Measurements from ENCODE around the gene IL18BP. TPM values are rescaled to one million over a fixed set of nuclear protein-coding genes. Genes with fewer than 3 reads are reported as not detected.

Gene IL18BP
- total RNA-seq, 1 donor from 2014 or later: 7.5 TPM

DNA sequence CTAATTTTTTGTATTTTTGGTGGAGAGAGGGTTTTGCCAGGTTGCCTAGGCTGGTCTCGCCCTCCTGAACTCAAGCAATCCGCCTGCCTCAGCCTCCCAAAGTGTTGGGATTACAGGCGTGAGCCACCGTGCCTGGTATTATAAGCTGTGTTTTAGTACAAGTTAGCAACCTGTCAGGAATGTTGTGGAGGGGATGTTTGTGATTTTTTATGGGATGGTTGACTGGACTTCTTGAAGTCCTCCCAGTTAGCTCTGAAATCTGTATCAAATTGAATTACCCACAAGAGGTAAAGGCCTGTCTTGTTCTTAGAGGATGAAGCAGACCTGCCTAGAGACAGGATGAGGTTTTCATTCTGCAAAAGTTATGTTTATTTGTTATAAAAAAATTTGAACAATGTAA, 34.1 kb upstream of the IL18BP start:
- H3F3A ChIP-seq (ENCODE audit: low read depth): no peaks in the 10 kb centered on the region
- no peak for DNase-seq (ENCODE audit: low spot score)
- no peaks in the 10 kb centered on the region for H3K36me3 ChIP-seq
- no peak overlapping the region for H3K4me2 ChIP-seq
- no peaks in the 10 kb centered on the region for H3K4me1 ChIP-seq
- no peak overlapping the region for H3K4me3 ChIP-seq
- peaks cover 2% of the 10 kb centered on the region for H3K27me3 Mint-ChIP-seq (ENCODE audit: insufficient read depth, low read depth)
- no peak overlapping the region for H3K27ac Mint-ChIP-seq
- TF ChIP-seq EZH2phosphoT487 (IDR thresholded peaks at IDR 0.05) (no peak), EZH2 (IDR thresholded peaks at IDR 0.05) (no peak)
- TF ChIP-seq, protein P1, sequence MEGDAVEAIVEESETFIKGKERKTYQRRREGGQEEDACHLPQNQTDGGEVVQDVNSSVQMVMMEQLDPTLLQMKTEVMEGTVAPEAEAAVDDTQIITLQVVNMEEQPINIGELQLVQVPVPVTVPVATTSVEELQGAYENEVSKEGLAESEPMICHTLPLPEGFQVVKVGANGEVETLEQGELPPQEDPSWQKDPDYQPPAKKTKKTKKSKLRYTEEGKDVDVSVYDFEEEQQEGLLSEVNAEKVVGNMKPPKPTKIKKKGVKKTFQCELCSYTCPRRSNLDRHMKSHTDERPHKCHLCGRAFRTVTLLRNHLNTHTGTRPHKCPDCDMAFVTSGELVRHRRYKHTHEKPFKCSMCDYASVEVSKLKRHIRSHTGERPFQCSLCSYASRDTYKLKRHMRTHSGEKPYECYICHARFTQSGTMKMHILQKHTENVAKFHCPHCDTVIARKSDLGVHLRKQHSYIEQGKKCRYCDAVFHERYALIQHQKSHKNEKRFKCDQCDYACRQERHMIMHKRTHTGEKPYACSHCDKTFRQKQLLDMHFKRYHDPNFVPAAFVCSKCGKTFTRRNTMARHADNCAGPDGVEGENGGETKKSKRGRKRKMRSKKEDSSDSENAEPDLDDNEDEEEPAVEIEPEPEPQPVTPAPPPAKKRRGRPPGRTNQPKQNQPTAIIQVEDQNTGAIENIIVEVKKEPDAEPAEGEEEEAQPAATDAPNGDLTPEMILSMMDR (IDR thresholded peaks at IDR 0.05): no peak
- no peaks in the 10 kb centered on the region for H3K9me3 Mint-ChIP-seq
- H2AFZ ChIP-seq (replicated peaks): no peak overlapping the region
- H4K20me1 ChIP-seq (ENCODE audit: low read depth): no peaks in the 10 kb centered on the region
- no peaks in the 10 kb centered on the region for H3K9me3 ChIP-seq (ENCODE audit: low read depth)
- no peak overlapping the region for H3K27ac ChIP-seq
- H3K9ac ChIP-seq: no peak overlapping the region
- H3K4me3 Mint-ChIP-seq: no peak overlapping the region
- peaks cover 23% of the 10 kb centered on the region for H3K36me3 Mint-ChIP-seq
- peaks cover 6% of the 10 kb centered on the region for H3K79me2 ChIP-seq (ENCODE audit: low read depth)
- no peaks in the 10 kb centered on the region for H3K4me1 Mint-ChIP-seq
- H3K27me3 ChIP-seq: no peaks in the 10 kb centered on the region

DNA sequence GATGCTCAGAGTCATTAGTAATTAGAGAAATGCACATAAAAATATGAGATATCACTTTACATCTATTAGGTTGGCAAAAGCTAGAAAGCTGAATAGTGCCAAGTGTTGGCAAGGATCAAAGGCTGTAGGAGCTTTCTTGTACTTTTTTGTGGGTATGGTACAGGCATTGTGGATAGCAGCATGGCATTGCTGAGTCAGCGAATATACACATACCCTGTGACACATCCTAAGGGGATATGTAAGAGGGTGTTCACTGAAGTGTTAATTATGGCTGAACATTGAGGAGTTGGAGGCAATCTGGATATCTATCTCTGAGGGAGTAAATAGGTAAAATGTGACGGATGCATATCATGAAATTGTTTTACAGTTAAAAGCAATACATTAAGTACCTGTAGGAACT, 27.0 kb upstream of the IL18BP start:
- no peaks in the 10 kb centered on the region for H4K20me1 ChIP-seq (ENCODE audit: low read depth)
- H3K27ac Mint-ChIP-seq: no peak overlapping the region
- H3K36me3 Mint-ChIP-seq: peaks cover 14% of the 10 kb centered on the region
- H3K36me3 ChIP-seq: no peaks in the 10 kb centered on the region
- no peak overlapping the region for H2AFZ ChIP-seq (replicated peaks)
- H3F3A ChIP-seq (ENCODE audit: low read depth): no peaks in the 10 kb centered on the region
- H3K27ac ChIP-seq: no peak overlapping the region
- DNase-seq (ENCODE audit: low spot score): no peak
- no peaks in the 10 kb centered on the region for H3K27me3 ChIP-seq
- H3K4me3 ChIP-seq: no peak overlapping the region
- no peaks in the 10 kb centered on the region for H3K27me3 Mint-ChIP-seq (ENCODE audit: insufficient read depth, low read depth)
- no peaks in the 10 kb centered on the region for H3K9me3 ChIP-seq (ENCODE audit: low read depth)
- no peak overlapping the region for H3K4me2 ChIP-seq
- TF ChIP-seq EZH2phosphoT487 (IDR thresholded peaks at IDR 0.05) (no peak), EZH2 (IDR thresholded peaks at IDR 0.05) (no peak)
- TF ChIP-seq, protein P1 (IDR thresholded peaks at IDR 0.05): no peak
- H3K4me1 ChIP-seq: no peaks in the 10 kb centered on the region
- no peaks in the 10 kb centered on the region for H3K9me3 Mint-ChIP-seq
- no peaks in the 10 kb centered on the region for H3K4me1 Mint-ChIP-seq
- H3K9ac ChIP-seq: no peak overlapping the region
- H3K4me3 Mint-ChIP-seq: no peak overlapping the region
- H3K79me2 ChIP-seq (ENCODE audit: low read depth): no peaks in the 10 kb centered on the region

DNA sequence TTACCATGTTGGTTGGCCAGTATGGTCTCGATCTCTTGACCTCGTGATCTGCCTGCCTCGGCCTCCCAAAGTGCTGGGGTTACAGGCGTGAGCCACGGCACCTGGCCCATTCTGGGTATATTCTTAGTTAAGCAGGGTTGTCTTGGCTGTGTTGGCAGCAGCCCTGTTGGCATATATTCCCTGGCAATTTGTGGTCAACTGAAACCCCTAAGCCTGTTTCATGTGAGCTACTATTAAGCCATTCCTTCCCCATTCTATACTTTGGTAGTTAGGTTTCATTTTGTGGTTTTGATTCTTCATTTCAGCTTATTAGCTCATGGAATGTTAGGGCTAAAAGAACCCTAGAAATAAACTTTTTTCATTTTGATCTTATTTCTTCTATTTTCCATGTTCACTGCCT, 22.2 kb upstream of the IL18BP start:
- H3K9ac ChIP-seq: no peak overlapping the region
- Mint-ChIP-seq H3K27ac (no peak overlapping the region), H3K27me3 (ENCODE audit: insufficient read depth, low read depth) (no peaks in the 10 kb centered on the region), H3K9me3 (no peaks in the 10 kb centered on the region), H3K36me3 (peaks cover 16% of the 10 kb centered on the region), H3K4me3 (no peak overlapping the region), H3K4me1 (no peaks in the 10 kb centered on the region)
- no peak for DNase-seq (ENCODE audit: low spot score)
- no peaks in the 10 kb centered on the region for H3K79me2 ChIP-seq (ENCODE audit: low read depth)
- H3K27ac ChIP-seq: no peak overlapping the region
- no peaks in the 10 kb centered on the region for H3K9me3 ChIP-seq (ENCODE audit: low read depth)
- no peaks in the 10 kb centered on the region for H4K20me1 ChIP-seq (ENCODE audit: low read depth)
- no peak overlapping the region for H3K4me2 ChIP-seq
- no peaks in the 10 kb centered on the region for H3K27me3 ChIP-seq
- no peaks in the 10 kb centered on the region for H3K4me1 ChIP-seq
- H3K36me3 ChIP-seq: peaks cover 4% of the 10 kb centered on the region
- H3F3A ChIP-seq (ENCODE audit: low read depth): no peaks in the 10 kb centered on the region
- no peak overlapping the region for H2AFZ ChIP-seq (replicated peaks)
- H3K4me3 ChIP-seq: no peak overlapping the region
- TF ChIP-seq EZH2phosphoT487 (IDR thresholded peaks at IDR 0.05) (no peak), EZH2 (IDR thresholded peaks at IDR 0.05) (no peak)
- TF ChIP-seq, protein P1 (IDR thresholded peaks at IDR 0.05): no peak

Data from neural progenitor cell (in vitro differentiated cells).